B cell (primary cell): ENCODE results near the gene WDSUB1. TPM values are rescaled to one million over a fixed set of nuclear protein-coding genes. Genes with fewer than 3 reads are reported as not detected.

Experiments
- ATAC-seq: fragments of 200-7000 bp; cut with Tn5 transposase; one replicate; pipeline ENCODE4 v1.10.0; 2021; ENCODE audit warnings: low read depth, mild to moderate bottlenecking, moderate number of reproducible peaks, moderate library complexity
- CTCF ChIA-PET: fragments of 350-600 bp; sonication (Branson Sonifier 250); formaldehyde crosslinking; loops from one replicate; lab custom pipeline; 2021; ENCODE audit warnings: antibody characterized with exemption, inconsistent platforms; lab: Charles Lee
- POLR2A ChIA-PET: fragments of 350-600 bp; sonication (Branson Sonifier 250); formaldehyde crosslinking; loops from one replicate; lab custom pipeline; 2021; ENCODE audit warnings: antibody characterized with exemption; lab: Charles Lee
- DNase-seq: peaks from one replicate; pipeline ENCODE4 v3.0.0; 2013
- H2AFZ ChIP-seq: 2 replicates; pipeline ENCODE4 v1.6.1; 2012; ENCODE audit warnings: mild to moderate bottlenecking, low read depth, low read length; ENCODE audit not compliant: insufficient read depth, poor library complexity, severe bottlenecking
- H3K27ac ChIP-seq, 2 donors: 1 replicate in 1 of 2; 2 replicates in 1 of 2; pipeline ENCODE4 v1.5.1; 2012 to 2013; ENCODE audit warnings: low read length in 2 of 2, mild to moderate bottlenecking in 2 of 2, moderate library complexity in 1 of 2
- H3K27me3 ChIP-seq, 4 experiments: fragments of 200-600 bp in 1 of 4; sonication (generic) in 1 of 4; replicated peaks in 1 of 4; 1 replicate in 2 of 4; 2 replicates in 2 of 4; pipeline versions ENCODE4 v1.6.1 to v1.7.0; 2013 to 2016; ENCODE audit warnings: low read length in 3 of 4, mild to moderate bottlenecking in 2 of 4, mixed read lengths in 1 of 4, moderate library complexity in 1 of 4; ENCODE audit not compliant: insufficient read depth in 4 of 4, control insufficient read depth in 3 of 4; ENCODE audit errors: control extremely low read depth in 1 of 4
- H3K36me3 ChIP-seq, 2 experiments: replicated peaks in 1 of 2; 1 replicate in 1 of 2; 2 replicates in 1 of 2; pipeline versions ENCODE4 v1.6.1 to v1.7.1; 2013; ENCODE audit warnings: low read length in 1 of 2; ENCODE audit not compliant: insufficient read depth in 2 of 2, control insufficient read depth in 1 of 2; ENCODE audit errors: control extremely low read depth in 1 of 2, extremely low read depth in 1 of 2
- H3K4me1 ChIP-seq, 2 donors: fragments of 200-600 bp in 1 of 2; sonication (generic) in 1 of 2; 1 replicate in 1 of 2; 2 replicates in 1 of 2; pipeline versions ENCODE4 v1.5.1 to v1.6.1; 2013 to 2017; ENCODE audit warnings: low read length in 2 of 2; ENCODE audit not compliant: control insufficient read depth in 2 of 2, insufficient read depth in 2 of 2
- H3K4me2 ChIP-seq: replicated peaks from 2 replicates; pipeline ENCODE3; 2012; ENCODE audit warnings: mild to moderate bottlenecking, low read depth, low read length; ENCODE audit not compliant: poor library complexity, severe bottlenecking
- H3K4me3 ChIP-seq, 5 experiments: fragments of 200-600 bp in 1 of 5; sonication (generic) in 1 of 5; 1 replicate in 3 of 5; 2 replicates in 2 of 5; pipeline versions ENCODE4 v1.5.1 to v1.7.0; 2011 to 2016; ENCODE audit warnings: low read length in 4 of 5, mild to moderate bottlenecking in 4 of 5, low read depth in 2 of 5, control low read depth in 1 of 5, moderate library complexity in 1 of 5; ENCODE audit not compliant: insufficient read depth in 1 of 5; ENCODE audit errors: control extremely low read depth in 1 of 5, extremely low read depth in 1 of 5
- H3K79me2 ChIP-seq: fragments of 200-600 bp; sonication (generic); one replicate; pipeline ENCODE4 v1.6.0; 2016; ENCODE audit warnings: low read length; ENCODE audit not compliant: control insufficient read depth, insufficient read depth
- H3K9ac ChIP-seq: fragments of 200-600 bp; sonication (generic); 2 replicates; pipeline ENCODE4 v1.6.1; 2017; ENCODE audit warnings: mild to moderate bottlenecking, low read length, moderate library complexity
- H3K9me3 ChIP-seq, 3 donors: one replicate each; pipeline versions ENCODE4 v1.6.1 to v1.7.1; 2013; ENCODE audit warnings: low read length in 2 of 3; ENCODE audit not compliant: control insufficient read depth in 2 of 3, insufficient read depth in 1 of 3; ENCODE audit errors: control extremely low read depth in 1 of 3
- H4K20me1 ChIP-seq: 2 replicates; pipeline ENCODE4 v1.6.0; 2012; ENCODE audit warnings: mild to moderate bottlenecking, low read length; ENCODE audit not compliant: insufficient read depth, control insufficient read depth, poor library complexity, severe bottlenecking
- H3K27ac Mint-ChIP-seq: one replicate; pipeline ENCODE4 v1.8.0; 2021; ENCODE audit warnings: mixed read lengths
- H3K27me3 Mint-ChIP-seq: one replicate; pipeline ENCODE4 v1.8.0; 2021; ENCODE audit warnings: mixed read lengths
- H3K4me1 Mint-ChIP-seq: one replicate; pipeline ENCODE4 v1.8.0; 2021; ENCODE audit warnings: mixed read lengths
- H3K4me3 Mint-ChIP-seq: one replicate; pipeline ENCODE4 v1.8.0; 2021; ENCODE audit warnings: mixed read lengths
- H3K9me3 Mint-ChIP-seq: one replicate; pipeline ENCODE4 v1.8.0; 2022; ENCODE audit warnings: mixed read lengths; ENCODE audit not compliant: insufficient read depth
- EZH2 ChIP-seq: IDR thresholded peaks from 2 replicates; pipeline ENCODE4 v1.6.1; 2012; ENCODE audit warnings: borderline replicate concordance, low read depth, mild to moderate bottlenecking, moderate library complexity, low read length; ENCODE audit not compliant: insufficient read depth, poor library complexity, severe bottlenecking
- WGBS: methylation state at CpG from one replicate; pipeline ENCODE4 v1.1.5; 2013; ENCODE audit warnings: missing lambda C conversion rate; ENCODE audit not compliant: insufficient coverage; 5-methylcytosine and 5-hydroxymethylcytosine counted together
- intact Hi-C: fragments of 100-400 bp; cut with micrococcal nuclease; formaldehyde crosslinking; loops from one replicate; pipeline ENCODE4 v1.10.0; 2022
- polyA plus RNA-seq: library from polyadenylated mRNA; depleted of rRNA; stranded (reverse); fragments of >200 nt; gene quantifications from 2 replicates; pipeline ENCODE4 v1.2.3, GENCODE V29; 2012
- total RNA-seq, 2 donors: library from RNA; stranded (reverse); fragments of 120-200 nt in 1 of 2; gene quantifications; 1 replicate in 1 of 2; 2 replicates in 1 of 2; pipeline versions ENCODE4 v1.2.3 to v1.2.4, GENCODE V29; 2013 to 2022
- TF ChIP-seq, protein P1 (sequence below): fragments of 200-600 bp; IDR thresholded peaks from one replicate; pipeline ENCODE4 v1.8.0; 2022; ENCODE audit warnings: antibody characterized with exemption, mild to moderate bottlenecking

The WDSUB1 gene
- total and polyA plus RNA-seq, 2 donors (not counting 1 experiment from before 2014, with no cell fraction given), result 10.8 to 13.6 TPM

DNA sequence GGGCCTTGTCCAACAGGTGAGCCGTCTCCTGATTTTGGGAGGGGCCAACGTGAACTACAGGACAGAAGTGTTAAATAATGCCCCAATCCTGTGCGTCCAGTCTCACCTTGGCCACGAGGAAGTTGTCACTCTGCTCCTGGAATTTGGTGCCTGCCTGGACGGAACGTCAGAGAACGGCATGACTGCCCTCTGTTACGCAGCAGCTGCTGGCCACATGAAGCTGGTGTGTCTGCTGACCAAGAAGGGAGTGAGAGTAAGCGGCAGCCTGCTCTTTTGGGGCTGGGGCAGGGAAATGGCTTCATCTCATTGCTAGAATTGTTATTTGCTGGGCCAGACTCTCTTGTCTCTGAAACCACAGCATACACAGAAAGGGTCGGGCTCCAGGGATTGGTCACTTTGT is 92.3 kb downstream of the WDSUB1 start:
- Histone ChIP-seq H3K4me3 (no peak overlapping the region), H3K79me2 (no peaks in the 10 kb centered on the region), H3K36me3 (no peaks in the 10 kb centered on the region), H3K4me1 (no peaks in the 10 kb centered on the region), H3K9me3 (no peaks in the 10 kb centered on the region), H3K27ac (no peak overlapping the region), H3K27me3 (no peaks in the 10 kb centered on the region), H3K9ac (no peak overlapping the region), H3K4me2 (no peak overlapping the region), H4K20me1 (no peaks in the 10 kb centered on the region), H2AFZ (no peak overlapping the region)
- DNase-seq (no peak), ATAC-seq (no peak)
- no peaks in the 10 kb centered on the region for H3K4me1 Mint-ChIP-seq
- no peak overlapping the region for H3K4me3 Mint-ChIP-seq
- no peak overlapping the region for H3K27ac Mint-ChIP-seq
- POLR2A ChIA-PET, result no interaction called here
- H3K9me3 Mint-ChIP-seq, result no peaks in the 10 kb centered on the region
- CTCF ChIA-PET, result no interaction called here
- 95% methylated on average over 10 of the region's 10 CpGs for WGBS
- H3K27me3 Mint-ChIP-seq, result peaks cover 3% of the 10 kb centered on the region
- intact Hi-C loops, result no loop called here
- TF ChIP-seq, protein P1, sequence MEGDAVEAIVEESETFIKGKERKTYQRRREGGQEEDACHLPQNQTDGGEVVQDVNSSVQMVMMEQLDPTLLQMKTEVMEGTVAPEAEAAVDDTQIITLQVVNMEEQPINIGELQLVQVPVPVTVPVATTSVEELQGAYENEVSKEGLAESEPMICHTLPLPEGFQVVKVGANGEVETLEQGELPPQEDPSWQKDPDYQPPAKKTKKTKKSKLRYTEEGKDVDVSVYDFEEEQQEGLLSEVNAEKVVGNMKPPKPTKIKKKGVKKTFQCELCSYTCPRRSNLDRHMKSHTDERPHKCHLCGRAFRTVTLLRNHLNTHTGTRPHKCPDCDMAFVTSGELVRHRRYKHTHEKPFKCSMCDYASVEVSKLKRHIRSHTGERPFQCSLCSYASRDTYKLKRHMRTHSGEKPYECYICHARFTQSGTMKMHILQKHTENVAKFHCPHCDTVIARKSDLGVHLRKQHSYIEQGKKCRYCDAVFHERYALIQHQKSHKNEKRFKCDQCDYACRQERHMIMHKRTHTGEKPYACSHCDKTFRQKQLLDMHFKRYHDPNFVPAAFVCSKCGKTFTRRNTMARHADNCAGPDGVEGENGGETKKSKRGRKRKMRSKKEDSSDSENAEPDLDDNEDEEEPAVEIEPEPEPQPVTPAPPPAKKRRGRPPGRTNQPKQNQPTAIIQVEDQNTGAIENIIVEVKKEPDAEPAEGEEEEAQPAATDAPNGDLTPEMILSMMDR, result no peak
- TF ChIP-seq EZH2, result no peak

DNA sequence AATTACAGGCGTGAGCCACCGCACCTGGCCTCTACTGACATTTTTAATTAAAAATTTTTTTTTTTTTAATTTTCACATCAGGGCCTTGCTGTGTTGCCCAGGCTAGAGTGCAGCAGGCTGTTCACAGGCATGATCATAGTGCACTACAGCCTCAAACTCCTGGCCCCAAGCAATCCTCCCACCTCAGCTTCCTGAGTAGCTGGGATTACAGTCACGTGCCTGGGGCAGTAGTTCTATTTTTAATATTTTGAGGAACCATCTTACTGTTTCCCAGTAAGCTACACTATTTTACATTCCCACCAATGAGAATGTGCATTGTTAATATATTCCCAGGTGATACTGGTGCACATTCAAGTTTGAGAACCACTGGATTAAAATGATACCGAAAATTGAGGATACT is 92.7 kb downstream of the WDSUB1 start:
- POLR2A ChIA-PET, result no interaction called here

More for the DNA sequence above, 92.7 kb downstream of the WDSUB1 start:
- TF ChIP-seq, protein P1, result no peak
- TF ChIP-seq EZH2, result no peak
- CTCF ChIA-PET, result no interaction called here
- Histone ChIP-seq H3K4me3 (no peak overlapping the region), H3K9ac (no peak overlapping the region), H3K4me2 (no peak overlapping the region), H2AFZ (no peak overlapping the region), H3K27ac (no peak overlapping the region), H4K20me1 (no peaks in the 10 kb centered on the region), H3K36me3 (no peaks in the 10 kb centered on the region), H3K9me3 (no peaks in the 10 kb centered on the region), H3K4me1 (no peaks in the 10 kb centered on the region), H3K79me2 (no peaks in the 10 kb centered on the region), H3K27me3 (no peaks in the 10 kb centered on the region)
- Mint-ChIP-seq H3K27ac (no peak overlapping the region), H3K4me1 (no peaks in the 10 kb centered on the region), H3K27me3 (peaks cover 3% of the 10 kb centered on the region), H3K4me3 (no peak overlapping the region), H3K9me3 (no peaks in the 10 kb centered on the region)
- DNase-seq (no peak), ATAC-seq (no peak)
- WGBS, result 100% methylated on average over 1 of the region's 4 CpGs
- intact Hi-C loops, result no loop called here
